Measurements from ENCODE around the gene CHD6.

GRCh38 chr20:41352106-41352505 is 266.1 kb downstream of the CHD6 start:
- TF ChIP-seq POLR2AphosphoS5 (IDR thresholded peaks at IDR 0.05; ENCODE audit: low read depth, low read length), result no peak
- no peak for TF ChIP-seq POLR2A (IDR thresholded peaks at IDR 0.05; ENCODE audit: low read depth, low read length)
- TF ChIP-seq TAF1 (IDR thresholded peaks at IDR 0.05; ENCODE audit: borderline replicate concordance, low read depth, low read length), result no peak

Measured in GM12892 (cell line).